ENCODE data around the gene HAGHL.

DNA sequence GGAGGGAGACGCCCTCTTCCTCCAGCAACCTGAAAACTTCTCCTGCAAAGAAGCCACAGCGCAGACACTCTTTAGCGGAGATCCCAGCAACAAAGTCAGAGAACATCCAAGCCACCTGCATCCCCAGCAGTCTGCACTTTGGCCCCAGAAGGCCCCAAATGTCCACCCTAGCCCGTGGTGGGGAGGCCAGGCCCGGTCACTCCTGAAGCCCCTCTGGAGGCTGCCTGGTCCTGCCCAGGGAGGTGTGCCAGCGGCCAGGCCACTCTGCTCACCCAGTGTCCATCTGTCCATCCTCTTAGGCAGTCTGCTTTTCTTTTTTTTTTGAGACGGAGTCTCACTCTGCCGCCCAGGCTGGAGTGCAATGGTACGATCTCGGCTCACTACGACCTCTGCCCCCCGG lies 5.4 kb downstream of the HAGHL start:
- no peak for TF ChIP-seq EZH2 (IDR thresholded peaks at IDR 0.05)
- TF ChIP-seq, protein P1, sequence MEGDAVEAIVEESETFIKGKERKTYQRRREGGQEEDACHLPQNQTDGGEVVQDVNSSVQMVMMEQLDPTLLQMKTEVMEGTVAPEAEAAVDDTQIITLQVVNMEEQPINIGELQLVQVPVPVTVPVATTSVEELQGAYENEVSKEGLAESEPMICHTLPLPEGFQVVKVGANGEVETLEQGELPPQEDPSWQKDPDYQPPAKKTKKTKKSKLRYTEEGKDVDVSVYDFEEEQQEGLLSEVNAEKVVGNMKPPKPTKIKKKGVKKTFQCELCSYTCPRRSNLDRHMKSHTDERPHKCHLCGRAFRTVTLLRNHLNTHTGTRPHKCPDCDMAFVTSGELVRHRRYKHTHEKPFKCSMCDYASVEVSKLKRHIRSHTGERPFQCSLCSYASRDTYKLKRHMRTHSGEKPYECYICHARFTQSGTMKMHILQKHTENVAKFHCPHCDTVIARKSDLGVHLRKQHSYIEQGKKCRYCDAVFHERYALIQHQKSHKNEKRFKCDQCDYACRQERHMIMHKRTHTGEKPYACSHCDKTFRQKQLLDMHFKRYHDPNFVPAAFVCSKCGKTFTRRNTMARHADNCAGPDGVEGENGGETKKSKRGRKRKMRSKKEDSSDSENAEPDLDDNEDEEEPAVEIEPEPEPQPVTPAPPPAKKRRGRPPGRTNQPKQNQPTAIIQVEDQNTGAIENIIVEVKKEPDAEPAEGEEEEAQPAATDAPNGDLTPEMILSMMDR (IDR thresholded peaks at IDR 0.05), result no peak
